Activated T-cell treated with anti-CD3 and anti-CD28 coated beads, Interleukin-2, amount 50 U/mL, for 72 hours (primary cell): ENCODE measurements around the gene ZNF644. TPM values are rescaled to one million over a fixed set of nuclear protein-coding genes. Genes with fewer than 3 reads are reported as not detected.

Experiments used
- ATAC-seq, 2 donors: fragments of 150-1000 bp; cut with Tn5 transposase; replicated peaks in 1 of 2; 2 replicates each; pipeline ENCODE4 v1.10.0; 2021; ENCODE audit warnings: moderate library complexity in 2 of 2, mild to moderate bottlenecking in 1 of 2
- DNase-seq, 2 donors: peaks; one replicate each; pipeline ENCODE4 v3.0.0; 2021 to 2022; ENCODE audit warnings: mixed read lengths in 1 of 2
- H3K27ac Mint-ChIP-seq: one replicate; pipeline ENCODE4 v1.8.0; 2022; ENCODE audit warnings: mild to moderate bottlenecking, moderate library complexity, mixed read lengths
- H3K27me3 Mint-ChIP-seq: one replicate; pipeline ENCODE4 v1.8.0; 2022; ENCODE audit warnings: low read depth, mixed read lengths
- H3K36me3 Mint-ChIP-seq, 2 donors: one replicate each; pipeline ENCODE4 v1.8.0; 2022; ENCODE audit warnings: mixed read lengths in 2 of 2, mild to moderate bottlenecking in 1 of 2; ENCODE audit not compliant: insufficient read depth in 2 of 2
- H3K4me1 Mint-ChIP-seq: one replicate; pipeline ENCODE4 v1.8.0; 2022; ENCODE audit warnings: low read depth, mixed read lengths
- H3K4me3 Mint-ChIP-seq, 2 donors: one replicate each; pipeline ENCODE4 v1.8.0; 2022; ENCODE audit warnings: mild to moderate bottlenecking in 2 of 2, mixed read lengths in 2 of 2, moderate library complexity in 2 of 2
- H3K9me3 Mint-ChIP-seq, 2 donors: one replicate each; pipeline ENCODE4 v1.8.0; 2022; ENCODE audit warnings: mixed read lengths in 2 of 2
- total RNA-seq, 2 donors: library from RNA; stranded (reverse); gene quantifications; one replicate each; pipeline ENCODE4 v1.2.3, GENCODE V29; 2022

The ZNF644 gene
- total RNA-seq, 2 donors from 2014 or later: 54.7 to 68.6 TPM

- ATAC-seq: no peak
- H3K4me3 Mint-ChIP-seq: peak overlapping the region in 1 of 2 donors; percentile 19
- H3K36me3 Mint-ChIP-seq: peaks cover 12 to 48% of the 10 kb centered on the region in 2 donors
- H3K27me3 Mint-ChIP-seq: no peaks in the 10 kb centered on the region
- peak overlapping the region; percentile 82 for H3K27ac Mint-ChIP-seq
- H3K9me3 Mint-ChIP-seq: peaks cover 5 to 11% of the 10 kb centered on the region in 2 donors
- peaks cover 40% of the 10 kb centered on the region for H3K4me1 Mint-ChIP-seq
- DNase-seq: no peak
Measured at GRCh38 chr1:90995311-90995894, 26.4 kb downstream of the ZNF644 start.

- DNase-seq: no peak
- Mint-ChIP-seq H3K4me1 (peaks cover 36% of the 10 kb centered on the region), H3K27me3 (no peaks in the 10 kb centered on the region), H3K9me3 (peaks cover 3 to 6% of the 10 kb centered on the region in 2 donors), H3K4me3 (peak overlapping the region in 1 of 2 donors; percentile 31), H3K36me3 (peaks cover 10 to 48% of the 10 kb centered on the region in 2 donors), H3K27ac (peak overlapping the region; percentile 82)
- ATAC-seq: no peak
Measured at GRCh38 chr1:90994461-90994860, 27.4 kb downstream of the ZNF644 start.

- Mint-ChIP-seq H3K27ac (no peak overlapping the region), H3K4me1 (peaks cover 43% of the 10 kb centered on the region), H3K27me3 (no peaks in the 10 kb centered on the region), H3K9me3 (peaks cover 4 to 9% of the 10 kb centered on the region in 2 donors), H3K4me3 (no peak overlapping the region), H3K36me3 (peaks cover 12 to 51% of the 10 kb centered on the region in 2 donors)
- ATAC-seq (no peak), DNase-seq (no peak)
Measured at GRCh38 chr1:90993245-90993644, 28.6 kb downstream of the ZNF644 start.

- Mint-ChIP-seq H3K36me3 (peaks cover 18 to 54% of the 10 kb centered on the region in 2 donors), H3K27ac (no peak overlapping the region), H3K9me3 (peaks cover 8 to 14% of the 10 kb centered on the region in 2 donors), H3K4me1 (peaks cover 42% of the 10 kb centered on the region), H3K27me3 (no peaks in the 10 kb centered on the region), H3K4me3 (no peak overlapping the region)
- DNase-seq: no peak
- no peak for ATAC-seq
Measured at GRCh38 chr1:90990779-90991178, 31.1 kb downstream of the ZNF644 start.

- Mint-ChIP-seq H3K36me3 (peaks cover 18 to 52% of the 10 kb centered on the region in 2 donors), H3K27me3 (no peaks in the 10 kb centered on the region), H3K9me3 (peaks cover 7 to 12% of the 10 kb centered on the region in 2 donors), H3K4me3 (no peak overlapping the region), H3K4me1 (peaks cover 38% of the 10 kb centered on the region), H3K27ac (no peak overlapping the region)
- ATAC-seq (no peak), DNase-seq (no peak)
Measured at GRCh38 chr1:90989990-90990389, 31.8 kb downstream of the ZNF644 start.

- Mint-ChIP-seq H3K27me3 (no peaks in the 10 kb centered on the region), H3K4me3 (no peak overlapping the region), H3K36me3 (peaks cover 18 to 46% of the 10 kb centered on the region in 2 donors), H3K27ac (no peak overlapping the region), H3K9me3 (peaks cover 7 to 12% of the 10 kb centered on the region in 2 donors), H3K4me1 (peaks cover 31% of the 10 kb centered on the region)
- DNase-seq (no peak), ATAC-seq (no peak)
Measured at GRCh38 chr1:90989302-90989701, 32.5 kb downstream of the ZNF644 start.

- Mint-ChIP-seq H3K36me3 (peaks cover 18 to 52% of the 10 kb centered on the region in 2 donors), H3K4me1 (peaks cover 40% of the 10 kb centered on the region), H3K27me3 (no peaks in the 10 kb centered on the region), H3K4me3 (no peak overlapping the region), H3K9me3 (peaks cover 7 to 12% of the 10 kb centered on the region in 2 donors), H3K27ac (no peak overlapping the region)
- no peak for ATAC-seq
- no peak for DNase-seq
Measured at GRCh38 chr1:90987841-90988240, 34.0 kb downstream of the ZNF644 start.

GRCh38 chr1:90986953-90987352 is 34.9 kb downstream of the ZNF644 start:
- peaks cover 7 to 12% of the 10 kb centered on the region in 2 donors for H3K9me3 Mint-ChIP-seq
- no peak overlapping the region for H3K4me3 Mint-ChIP-seq
- H3K36me3 Mint-ChIP-seq: peaks cover 19 to 53% of the 10 kb centered on the region in 2 donors
- ATAC-seq (no peak), DNase-seq (no peak)
- H3K27ac Mint-ChIP-seq: no peak overlapping the region
- peaks cover 41% of the 10 kb centered on the region for H3K4me1 Mint-ChIP-seq
- no peaks in the 10 kb centered on the region for H3K27me3 Mint-ChIP-seq

- H3K27me3 Mint-ChIP-seq: no peaks in the 10 kb centered on the region
- peaks cover 32% of the 10 kb centered on the region for H3K4me1 Mint-ChIP-seq
- H3K36me3 Mint-ChIP-seq: peaks cover 4 to 22% of the 10 kb centered on the region in 2 donors
- H3K27ac Mint-ChIP-seq: no peak overlapping the region
- no peak overlapping the region for H3K4me3 Mint-ChIP-seq
- ATAC-seq: no peak
- no peaks in the 10 kb centered on the region for H3K9me3 Mint-ChIP-seq
- no peak for DNase-seq
Measured at GRCh38 chr1:90977522-90977921, 44.3 kb downstream of the ZNF644 start.

- Mint-ChIP-seq H3K27me3 (no peaks in the 10 kb centered on the region), H3K36me3 (peaks cover 5 to 20% of the 10 kb centered on the region in 2 donors)
Measured at GRCh38 chr1:90973897-90974798, 47.7 kb downstream of the ZNF644 start.

GRCh38 chr1:90970208-90970607 is 51.6 kb downstream of the ZNF644 start:
- Mint-ChIP-seq H3K27me3 (no peaks in the 10 kb centered on the region), H3K9me3 (no peaks in the 10 kb centered on the region), H3K36me3 (peaks cover 2 to 14% of the 10 kb centered on the region in 2 donors), H3K4me3 (no peak overlapping the region), H3K27ac (no peak overlapping the region), H3K4me1 (peaks cover 22% of the 10 kb centered on the region)
- ATAC-seq (no peak), DNase-seq (no peak)

More at GRCh38 chr1:90973897-90974798, 47.7 kb downstream of the ZNF644 start:
- Mint-ChIP-seq H3K4me3 (no peak overlapping the region), H3K9me3 (no peaks in the 10 kb centered on the region), H3K27ac (peak overlapping the region; percentile 8), H3K4me1 (peaks cover 37% of the 10 kb centered on the region)
- DNase-seq (no peak), ATAC-seq (peak in 1 of 2 donors; percentile 36)

- H3K4me3 Mint-ChIP-seq: no peak overlapping the region
- DNase-seq (no peak), ATAC-seq (no peak)
- no peak overlapping the region for H3K27ac Mint-ChIP-seq
- H3K27me3 Mint-ChIP-seq: no peaks in the 10 kb centered on the region
- no peaks in the 10 kb centered on the region for H3K9me3 Mint-ChIP-seq
- H3K4me1 Mint-ChIP-seq: peaks cover 13% of the 10 kb centered on the region
- H3K36me3 Mint-ChIP-seq: peaks cover 2 to 10% of the 10 kb centered on the region in 2 donors
Measured at GRCh38 chr1:90969241-90969640, 52.6 kb downstream of the ZNF644 start.

- peak overlapping the region; percentile 39 for H3K27ac Mint-ChIP-seq
- no peaks in the 10 kb centered on the region for H3K27me3 Mint-ChIP-seq
- H3K4me3 Mint-ChIP-seq: no peak overlapping the region
- peaks cover 15% of the 10 kb centered on the region for H3K4me1 Mint-ChIP-seq
- peaks cover 0 to 5% of the 10 kb centered on the region in 2 donors for H3K36me3 Mint-ChIP-seq
- no peak for DNase-seq
- no peak for ATAC-seq
- H3K9me3 Mint-ChIP-seq: no peaks in the 10 kb centered on the region
Measured at GRCh38 chr1:90964444-90965035, 57.3 kb downstream of the ZNF644 start.
